Kidney glomerular epithelial cell (primary cell): ENCODE measurements around the gene PAFAH2.

Source experiments
- DNase-seq: peaks from one replicate; lab custom pipeline; 2025; lab: John Stamatoyannopoulos, UW

Gene PAFAH2

GRCh38 chr1:26031196-26031595, 33.3 kb upstream of the PAFAH2 start:
- DNase-seq = no peak

GRCh38 chr1:26029864-26030481, 32.1 kb upstream of the PAFAH2 start:
- no peak for DNase-seq

- no peak for DNase-seq
Observed at GRCh38 chr1:26029054-26029863, 31.4 kb upstream of the PAFAH2 start.

DNA sequence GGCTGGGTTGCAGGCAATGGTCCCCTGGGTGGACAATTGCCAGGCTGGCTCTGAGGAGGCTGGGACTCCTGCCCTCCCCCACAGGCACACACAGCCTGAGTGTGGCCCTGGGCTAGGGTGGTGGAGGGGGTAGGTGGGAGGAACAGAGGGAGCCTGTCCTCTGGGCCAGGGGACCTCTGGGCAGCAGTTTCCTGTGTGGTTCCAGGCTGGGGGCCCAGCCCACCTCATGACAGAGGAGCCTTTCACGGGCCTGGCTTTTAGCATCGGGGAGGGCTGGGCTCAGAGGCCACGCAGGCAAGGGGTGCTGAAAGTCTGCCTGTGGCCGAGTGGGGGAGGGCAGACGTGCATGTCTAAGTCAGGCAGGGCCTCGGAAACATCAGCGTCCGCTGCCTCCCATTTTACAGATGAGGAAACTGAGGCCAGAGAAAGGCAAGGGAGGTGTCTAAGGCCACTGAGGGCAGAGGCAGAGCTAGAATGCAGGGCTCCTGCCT, 30.7 kb upstream of the PAFAH2 start:
- no peak for DNase-seq

GRCh38 chr1:26027716-26028489, 30.0 kb upstream of the PAFAH2 start:
- no peak for DNase-seq

DNA sequence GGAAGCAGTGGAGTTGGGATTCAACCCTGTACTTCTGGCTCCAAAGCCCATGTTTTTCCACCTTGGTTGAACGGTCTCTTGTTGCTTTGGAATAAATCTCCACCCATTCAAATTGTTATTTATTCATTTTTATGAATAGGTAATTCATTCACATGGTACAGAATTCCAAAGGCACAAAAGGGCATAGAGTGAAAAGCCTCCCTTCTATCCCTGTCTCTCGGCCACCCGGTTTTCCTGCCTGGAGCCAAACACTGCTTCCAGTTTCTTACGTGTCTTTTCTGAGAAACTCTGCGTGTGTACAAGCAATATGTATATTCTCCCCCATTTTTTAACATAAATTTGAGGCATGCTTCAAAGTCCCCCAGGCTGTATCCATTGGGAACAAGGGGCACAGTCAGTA, 27.7 kb upstream of the PAFAH2 start:
- DNase-seq = no peak

DNA sequence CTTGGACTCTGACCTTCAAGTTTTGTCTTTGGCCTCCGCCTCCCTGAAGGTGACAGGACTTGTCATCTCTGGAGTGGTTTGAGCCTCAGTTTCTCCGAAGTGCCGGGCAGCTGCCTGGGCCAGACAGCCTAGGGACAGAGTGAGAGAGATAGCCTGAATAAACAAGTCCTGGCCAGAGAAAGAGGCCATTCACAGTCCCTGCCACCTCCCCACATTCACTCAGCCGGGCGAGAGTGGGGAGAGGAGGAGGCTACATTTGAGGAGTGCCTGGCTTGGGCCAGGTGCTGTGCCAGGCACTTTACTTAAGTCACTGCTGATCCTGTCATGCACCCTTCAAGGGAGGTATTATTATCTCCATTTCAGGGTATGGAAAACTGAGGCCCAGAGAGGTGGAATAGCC, 27.2 kb upstream of the PAFAH2 start:
- no peak for DNase-seq

- no peak for DNase-seq
Observed at GRCh38 chr1:26023826-26024225, 26.0 kb upstream of the PAFAH2 start.

DNA sequence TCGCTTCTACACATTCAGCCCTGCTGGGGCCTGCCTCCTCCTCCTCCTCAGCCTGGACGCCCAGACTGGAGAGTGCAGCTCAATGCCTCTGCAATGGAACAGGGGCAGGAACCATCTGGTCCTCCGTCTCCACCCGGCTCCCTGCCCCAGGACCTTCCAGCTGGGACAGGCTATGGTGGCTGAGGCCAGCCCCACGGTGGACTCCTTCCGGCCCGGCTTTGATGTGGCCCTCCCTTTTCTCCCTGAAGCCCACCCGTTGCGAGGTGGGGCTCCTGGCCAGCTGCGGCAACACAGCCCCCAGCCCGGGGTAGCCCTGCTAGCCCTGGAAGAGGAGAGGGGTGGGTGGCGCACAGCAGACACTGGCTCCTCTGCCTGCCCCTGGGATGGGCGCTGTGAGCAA, 25.1 kb upstream of the PAFAH2 start:
- no peak for DNase-seq

DNA sequence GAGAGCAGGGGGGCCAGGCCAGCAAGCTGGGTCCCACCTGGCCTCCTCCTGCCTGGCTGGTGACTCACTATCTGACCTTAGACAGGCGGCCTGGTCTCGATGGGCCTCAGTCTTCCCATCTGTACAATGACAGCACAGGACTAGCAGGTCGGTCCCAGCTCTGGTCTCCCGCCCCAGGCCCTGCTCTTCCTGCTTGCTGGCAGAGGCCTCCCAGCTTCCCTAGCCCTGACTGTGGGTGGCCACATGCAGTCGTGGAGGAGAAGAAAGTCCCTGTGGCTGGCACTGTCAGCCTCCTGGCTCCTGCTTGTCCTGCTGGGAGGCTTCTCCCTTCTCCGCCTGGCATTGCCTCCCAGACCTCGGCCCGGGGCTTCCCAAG, 24.5 kb upstream of the PAFAH2 start:
- DNase-seq = no peak

GRCh38 chr1:26021647-26022403, 24.0 kb upstream of the PAFAH2 start, which contains the start of gene EXTL1:
EXTL1 (plus strand) TSS chr1:26021775; CDS start chr1:26022647, 872 bp downstream.
- DNase-seq = peak; percentile 31

- peak; percentile 32 for DNase-seq
Observed at GRCh38 chr1:26020941-26021646, 23.2 kb upstream of the PAFAH2 start.

DNA sequence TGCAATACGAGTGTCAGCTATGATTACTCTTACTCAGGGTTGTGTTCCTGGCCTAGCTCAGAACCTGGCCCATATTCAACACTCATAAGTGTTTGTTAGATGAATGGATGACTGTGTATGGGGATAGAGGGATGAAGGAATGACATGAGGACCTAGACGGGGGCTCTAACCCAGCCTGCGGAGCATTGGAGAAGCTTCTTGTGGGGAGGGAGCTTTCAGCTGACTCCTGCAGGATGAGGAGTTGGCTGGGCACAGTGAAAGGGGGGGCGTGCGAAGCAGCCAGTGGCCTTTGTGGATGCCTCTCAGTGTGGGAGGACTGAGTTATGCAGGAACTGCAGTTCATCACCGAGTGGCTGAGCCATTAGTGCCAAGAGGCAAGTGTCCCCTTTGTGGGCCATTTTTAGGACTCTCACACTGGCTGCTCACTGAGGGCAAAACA, 22.5 kb upstream of the PAFAH2 start:
- DNase-seq = peak; percentile 43

- no peak for DNase-seq
Observed at GRCh38 chr1:26019641-26020315, 21.9 kb upstream of the PAFAH2 start.

- no peak for DNase-seq
Observed at GRCh38 chr1:26017606-26018005, 19.7 kb upstream of the PAFAH2 start.

DNA sequence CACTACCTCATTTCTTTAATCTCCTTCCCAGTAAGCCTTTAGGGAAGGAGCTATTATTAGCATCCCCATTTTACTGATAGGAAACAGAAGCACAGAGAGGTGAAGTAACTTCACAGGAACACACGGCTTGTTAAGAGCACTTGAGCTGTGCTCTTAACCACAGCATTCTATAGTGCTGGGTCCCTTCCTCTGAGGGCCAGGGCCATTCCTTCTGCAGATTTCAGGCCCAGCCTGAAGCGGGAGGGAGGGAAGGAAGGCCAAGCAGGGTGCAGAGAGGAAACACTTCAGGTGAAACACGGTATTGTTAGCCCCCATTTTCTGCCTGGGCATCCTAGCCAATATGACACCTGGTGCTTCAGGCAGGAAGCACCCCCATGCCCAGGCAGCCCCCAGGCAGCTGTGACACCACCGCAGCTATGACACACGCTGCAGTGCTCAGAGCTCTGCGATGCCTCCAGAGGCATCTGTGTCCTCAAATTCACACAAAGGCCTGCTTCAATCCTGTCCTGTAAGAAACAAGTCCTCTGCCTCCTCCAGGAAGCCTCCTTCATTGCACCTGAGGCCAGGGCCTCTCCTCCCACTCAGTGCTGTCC, 19.2 kb upstream of the PAFAH2 start:
- DNase-seq = no peak

GRCh38 chr1:26016258-26016952, 18.5 kb upstream of the PAFAH2 start:
- no peak for DNase-seq

- no peak for DNase-seq
Observed at GRCh38 chr1:26015358-26015757, 17.5 kb upstream of the PAFAH2 start.

- no peak for DNase-seq
Observed at GRCh38 chr1:26014179-26014578, 16.3 kb upstream of the PAFAH2 start.

DNA sequence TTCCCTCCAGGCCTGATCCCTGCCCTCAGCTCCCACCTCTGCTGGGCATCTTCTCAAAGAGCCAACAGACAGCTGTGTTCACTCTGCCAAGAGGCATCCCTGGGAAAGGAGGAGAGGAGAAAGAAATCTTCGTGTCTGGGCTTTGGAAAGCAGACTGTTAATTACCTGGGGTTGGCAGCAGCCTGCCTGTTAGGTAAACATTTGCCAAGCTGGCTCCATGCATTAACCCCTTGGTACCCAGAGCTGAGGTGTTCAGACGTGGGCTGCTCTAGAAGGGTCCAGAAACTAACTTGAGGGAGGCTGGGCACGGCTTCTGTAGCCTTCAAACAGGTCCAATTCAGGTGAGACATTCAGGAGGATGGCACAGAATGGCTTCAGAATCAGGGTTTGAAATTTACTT, 15.0 kb upstream of the PAFAH2 start:
- no peak for DNase-seq
